K562 (cell line): ENCODE measurements around the gene LRRC15. TPM values are rescaled to one million over a fixed set of nuclear protein-coding genes. Genes with fewer than 3 reads are reported as not detected.
A peak's percentile ranks its signal among the peaks of the same experiment; 100 is the strongest.

Source experiments
- ARNT ChIP-seq, 2 experiments: fragments of 450-650 bp; IDR thresholded peaks; 2 replicates each; pipeline ENCODE4 v1.6.1; 2016; ENCODE audit warnings: mild to moderate bottlenecking in 1 of 2
- CBX8 ChIP-seq: fragments of 200-600 bp; sonication (generic); IDR thresholded peaks from 2 replicates; pipeline ENCODE4 v1.6.1; 2012; ENCODE audit warnings: borderline replicate concordance, mixed run types, low read depth, mild to moderate bottlenecking, moderate library complexity, mixed read lengths, low read length, control low read depth, inconsistent platforms; ENCODE audit not compliant: poor library complexity, severe bottlenecking; ENCODE audit errors: extremely low read depth
- CHD7 ChIP-seq: fragments of 200-600 bp; sonication (generic); IDR thresholded peaks from one replicate; pipeline ENCODE4 v1.6.1; 2012; ENCODE audit warnings: mild to moderate bottlenecking, low read depth, low read length, inconsistent platforms
- CTBP1 ChIP-seq: fragments of 450-650 bp; IDR thresholded peaks from 2 replicates; pipeline ENCODE4 v1.6.1; 2016; ENCODE audit warnings: borderline replicate concordance
- ETV5 ChIP-seq: sonication (generic); formaldehyde crosslinking; IDR thresholded peaks from 2 replicates; pipeline ENCODE4 v1.4.0; 2020; ENCODE audit warnings: low read depth, mild to moderate bottlenecking, missing genetic modification reagents
- KLF1 ChIP-seq: fragments of 450-650 bp; IDR thresholded peaks from 2 replicates; pipeline ENCODE4 v1.6.1; 2016; ENCODE audit warnings: missing genetic modification characterization, missing compliant biosample characterization
- NEUROD1 ChIP-seq: fragments of 150-350 bp; IDR thresholded peaks from 2 replicates; pipeline ENCODE4 v1.6.1; 2014; ENCODE audit warnings: borderline replicate concordance, low read length, low read depth; ENCODE audit not compliant: partially characterized antibody
- NR3C1 ChIP-seq: sonication (generic); formaldehyde crosslinking; IDR thresholded peaks from 2 replicates; pipeline ENCODE4 v1.8.1; 2022; ENCODE audit warnings: missing genetic modification reagents
- POLR2A ChIP-seq: fragments of 450-650 bp; conservative IDR thresholded peaks from 2 replicates; pipeline ENCODE4 v1.6.1; 2016
- RHOXF2B ChIP-seq: fragments of 250-450 bp; sonication (Bioruptor Pico); conservative IDR thresholded peaks from 2 replicates; pipeline ENCODE4 v1.5.1; 2021
- RUNX1 ChIP-seq: sonication (generic); IDR thresholded peaks from 2 replicates; pipeline ENCODE4 v1.6.1; 2016; ENCODE audit warnings: antibody characterized with exemption, low read depth
- SMARCA4 ChIP-seq: fragments of 450-650 bp; IDR thresholded peaks from 2 replicates; pipeline ENCODE4 v1.6.1; 2016
- TGIF2 ChIP-seq: sonication (generic); formaldehyde crosslinking; IDR thresholded peaks from 2 replicates; pipeline ENCODE4 v1.8.1; 2022; ENCODE audit warnings: mild to moderate bottlenecking, missing genetic modification reagents, moderate library complexity
- XRCC5 ChIP-seq: fragments of 200-400 bp; formaldehyde crosslinking; IDR thresholded peaks from 2 replicates; pipeline ENCODE4 v1.6.1; 2017; ENCODE audit warnings: low read depth, mild to moderate bottlenecking, low read length
- ZC3H11A ChIP-seq: IDR thresholded peaks from 2 replicates; pipeline ENCODE4 v1.6.1; 2012; ENCODE audit warnings: low read depth, low read length, improper control_type of control experiment
- ZFP1 ChIP-seq: fragments of 450-650 bp; formaldehyde crosslinking; IDR thresholded peaks from 2 replicates; pipeline ENCODE4 v1.4.0; 2020; ENCODE audit warnings: mild to moderate bottlenecking, mixed read lengths
- ZNF445 ChIP-seq: fragments of 250-450 bp; sonication (Bioruptor Pico); IDR thresholded peaks from 2 replicates; pipeline ENCODE4 v1.4.0; 2020; ENCODE audit warnings: low read depth, mild to moderate bottlenecking, moderate library complexity
- ZNF583 ChIP-seq: fragments of 250-450 bp; sonication (Bioruptor Pico); IDR thresholded peaks from 2 replicates; pipeline ENCODE4 v1.4.0; 2020
- ZNF766 ChIP-seq: fragments of 200-800 bp; sonication (Bioruptor generic); conservative IDR thresholded peaks from 2 replicates; pipeline ENCODE4 v1.6.1; 2016; ENCODE audit warnings: missing genetic modification characterization, missing compliant biosample characterization
- polyA plus RNA-seq, 8 experiments: library from polyadenylated mRNA; depleted of rRNA in 4 of 8; stranded (reverse) in 5 of 8; unstranded in 3 of 8; fragments of >200 nt; fragmentation: Nextera tagmentation in 2 of 8; fragmentation: Illumina TruSeq in 1 of 8; extraction: Ambion mirVana in 2 of 8; extraction: Trizol in 1 of 8; gene quantifications; 2 replicates each; pipeline versions ENCODE4 v1.2.1 to v1.2.3, GENCODE V29; 2011 to 2014; ENCODE audit warnings: inconsistent platforms in 1 of 8, missing spikeins in 1 of 8
- total RNA-seq, 7 experiments: library from RNA; depleted of rRNA in 6 of 7; stranded (reverse); fragments of >200 nt in 6 of 7; fragmentation: Illumina TruSeq in 2 of 7; extraction: Trizol in 2 of 7; gene quantifications; 2 replicates each; pipeline versions ENCODE4 v1.2.1 to v1.2.3, GENCODE V29; 2011 to 2021; ENCODE audit warnings: low replicate concordance in 1 of 7

The LRRC15 gene
- total and polyA plus RNA-seq, 9 of the 15 experiments (the other 6 are each of a cell fraction or from before 2014, with no cell fraction given) = not detected

GRCh38 chr3:194326192-194326967 is 43.2 kb downstream of the LRRC15 start (continued):
- no peak for TF ChIP-seq CHD7
- TF ChIP-seq CTBP1 = peak; percentile 22; the same call in 1 of the 2 replicates
- TF ChIP-seq NR3C1 (CRISPR knock-in tag) = no peak
- TF ChIP-seq TGIF2 = no peak
- no peak for TF ChIP-seq ZC3H11A
- TF ChIP-seq ZNF583 (CRISPR knock-in tag) = no peak
- no peak for TF ChIP-seq RHOXF2B (CRISPR knock-in tag)
- no peak for TF ChIP-seq NEUROD1
- no peak for TF ChIP-seq ZFP1 (CRISPR knock-in tag)
- no peak for TF ChIP-seq ZNF445 (CRISPR knock-in tag)
- TF ChIP-seq RUNX1 = no peak
- peak; percentile 39; the same call in 1 of the 2 replicates for TF ChIP-seq ETV5 (CRISPR knock-in tag)
- TF ChIP-seq ZNF766 (CRISPR knock-in tag) = no peak
- TF ChIP-seq POLR2A = no peak
- no peak for TF ChIP-seq SMARCA4
- no peak for TF ChIP-seq XRCC5
- TF ChIP-seq KLF1 (tag) = no peak
- TF ChIP-seq CBX8 = no peak
- TF ChIP-seq ARNT (IDR thresholded peaks at IDR 0.05) = peak; percentile 72 to 75; a peak in 2 of 4 replicates
